WTC11 (cell line): ENCODE results near the gene OR4D10.

Experiments
- ELF4 ChIP-seq: sonication (generic); formaldehyde crosslinking; IDR thresholded peaks from 2 replicates; pipeline ENCODE4 v1.8.1; 2022; ENCODE audit warnings: low read depth, mild to moderate bottlenecking, moderate library complexity, missing genetic modification reagents
- ESRRA ChIP-seq: sonication (generic); formaldehyde crosslinking; IDR thresholded peaks from 2 replicates; pipeline ENCODE4 v1.8.1; 2022; ENCODE audit warnings: mild to moderate bottlenecking, missing genetic modification reagents, borderline replicate concordance
- ETV6 ChIP-seq: sonication (generic); formaldehyde crosslinking; IDR thresholded peaks from 2 replicates; pipeline ENCODE4 v1.8.1; 2022; ENCODE audit warnings: mild to moderate bottlenecking, missing genetic modification reagents
- FOXJ3 ChIP-seq: sonication (generic); formaldehyde crosslinking; IDR thresholded peaks from 2 replicates; pipeline ENCODE4 v1.9.0; 2021; ENCODE audit warnings: missing genetic modification reagents, mild to moderate bottlenecking, borderline replicate concordance
- KAT7 ChIP-seq: sonication (generic); formaldehyde crosslinking; IDR thresholded peaks from 2 replicates; pipeline ENCODE4 v1.8.1; 2023; ENCODE audit warnings: missing genetic modification reagents, mild to moderate bottlenecking, borderline replicate concordance
- NFE2L1 ChIP-seq: sonication (generic); formaldehyde crosslinking; IDR thresholded peaks from 2 replicates; pipeline ENCODE4 v1.8.1; 2023; ENCODE audit warnings: missing genetic modification reagents
- NR3C1 ChIP-seq: sonication (generic); formaldehyde crosslinking; conservative IDR thresholded peaks from 2 replicates; pipeline ENCODE4 v1.8.1; 2023; ENCODE audit warnings: low read depth, mild to moderate bottlenecking, missing genetic modification reagents
- SP1 ChIP-seq: sonication (generic); formaldehyde crosslinking; conservative IDR thresholded peaks from 2 replicates; pipeline ENCODE4 v1.8.1; 2022; ENCODE audit warnings: missing genetic modification reagents
- TCF7 ChIP-seq: sonication (generic); formaldehyde crosslinking; IDR thresholded peaks from 2 replicates; pipeline ENCODE4 v1.8.0; 2022; ENCODE audit warnings: mild to moderate bottlenecking, low read depth, missing genetic modification reagents, moderate library complexity
- TP53 ChIP-seq: sonication (generic); formaldehyde crosslinking; IDR thresholded peaks from 2 replicates; pipeline ENCODE4 v1.8.1; 2023; ENCODE audit warnings: mild to moderate bottlenecking, missing genetic modification reagents
- ZNF121 ChIP-seq: sonication (generic); formaldehyde crosslinking; IDR thresholded peaks from 2 replicates; pipeline ENCODE4 v1.8.0; 2023; ENCODE audit warnings: missing genetic modification reagents
- TF ChIP-seq, protein P1 (sequence below): fragments of 200-600 bp; IDR thresholded peaks from 2 replicates; pipeline ENCODE4 v1.8.0; 2022; ENCODE audit warnings: antibody characterized with exemption
- TF ChIP-seq, protein P2 (sequence below): sonication (generic); formaldehyde crosslinking; IDR thresholded peaks from 2 replicates; pipeline ENCODE4 v1.8.0; 2022; ENCODE audit warnings: missing genetic modification reagents
- TF ChIP-seq, protein P3 (sequence below): sonication (generic); formaldehyde crosslinking; IDR thresholded peaks from 2 replicates; pipeline ENCODE4 v1.8.0; 2022; ENCODE audit warnings: mild to moderate bottlenecking, missing genetic modification reagents

DNA sequence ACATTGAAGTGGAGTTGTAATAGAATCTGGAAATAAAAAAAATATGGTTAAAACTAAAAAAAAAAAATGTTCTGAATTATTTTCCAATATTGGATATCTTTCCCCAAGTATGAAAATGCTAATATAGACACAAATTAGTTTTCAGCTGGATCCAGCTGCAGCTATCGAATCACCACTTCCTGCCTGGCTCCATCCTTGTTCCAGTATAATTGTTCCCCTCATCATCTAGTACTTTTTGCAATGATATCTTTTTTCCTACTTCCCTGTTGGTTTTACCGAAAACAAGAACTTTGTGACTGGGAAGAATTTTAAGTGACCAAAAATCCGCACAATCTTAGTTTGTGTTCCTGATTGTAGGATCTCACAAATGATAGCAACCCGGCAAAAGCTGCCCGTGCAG lies 47.6 kb downstream of the OR4D10 start:
- TF ChIP-seq, protein P1, sequence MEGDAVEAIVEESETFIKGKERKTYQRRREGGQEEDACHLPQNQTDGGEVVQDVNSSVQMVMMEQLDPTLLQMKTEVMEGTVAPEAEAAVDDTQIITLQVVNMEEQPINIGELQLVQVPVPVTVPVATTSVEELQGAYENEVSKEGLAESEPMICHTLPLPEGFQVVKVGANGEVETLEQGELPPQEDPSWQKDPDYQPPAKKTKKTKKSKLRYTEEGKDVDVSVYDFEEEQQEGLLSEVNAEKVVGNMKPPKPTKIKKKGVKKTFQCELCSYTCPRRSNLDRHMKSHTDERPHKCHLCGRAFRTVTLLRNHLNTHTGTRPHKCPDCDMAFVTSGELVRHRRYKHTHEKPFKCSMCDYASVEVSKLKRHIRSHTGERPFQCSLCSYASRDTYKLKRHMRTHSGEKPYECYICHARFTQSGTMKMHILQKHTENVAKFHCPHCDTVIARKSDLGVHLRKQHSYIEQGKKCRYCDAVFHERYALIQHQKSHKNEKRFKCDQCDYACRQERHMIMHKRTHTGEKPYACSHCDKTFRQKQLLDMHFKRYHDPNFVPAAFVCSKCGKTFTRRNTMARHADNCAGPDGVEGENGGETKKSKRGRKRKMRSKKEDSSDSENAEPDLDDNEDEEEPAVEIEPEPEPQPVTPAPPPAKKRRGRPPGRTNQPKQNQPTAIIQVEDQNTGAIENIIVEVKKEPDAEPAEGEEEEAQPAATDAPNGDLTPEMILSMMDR: no peak
- TF ChIP-seq ZNF121 (no peak), TP53 (CRISPR knock-in tag) (no peak), NFE2L1 (CRISPR knock-in tag) (no peak), ESRRA (no peak), KAT7 (no peak), NR3C1 (CRISPR knock-in tag) (no peak), TCF7 (no peak), FOXJ3 (CRISPR knock-in tag) (no peak), ETV6 (CRISPR knock-in tag) (no peak), ELF4 (CRISPR knock-in tag) (no peak), SP1 (CRISPR knock-in tag) (no peak)
- TF ChIP-seq, protein P2, sequence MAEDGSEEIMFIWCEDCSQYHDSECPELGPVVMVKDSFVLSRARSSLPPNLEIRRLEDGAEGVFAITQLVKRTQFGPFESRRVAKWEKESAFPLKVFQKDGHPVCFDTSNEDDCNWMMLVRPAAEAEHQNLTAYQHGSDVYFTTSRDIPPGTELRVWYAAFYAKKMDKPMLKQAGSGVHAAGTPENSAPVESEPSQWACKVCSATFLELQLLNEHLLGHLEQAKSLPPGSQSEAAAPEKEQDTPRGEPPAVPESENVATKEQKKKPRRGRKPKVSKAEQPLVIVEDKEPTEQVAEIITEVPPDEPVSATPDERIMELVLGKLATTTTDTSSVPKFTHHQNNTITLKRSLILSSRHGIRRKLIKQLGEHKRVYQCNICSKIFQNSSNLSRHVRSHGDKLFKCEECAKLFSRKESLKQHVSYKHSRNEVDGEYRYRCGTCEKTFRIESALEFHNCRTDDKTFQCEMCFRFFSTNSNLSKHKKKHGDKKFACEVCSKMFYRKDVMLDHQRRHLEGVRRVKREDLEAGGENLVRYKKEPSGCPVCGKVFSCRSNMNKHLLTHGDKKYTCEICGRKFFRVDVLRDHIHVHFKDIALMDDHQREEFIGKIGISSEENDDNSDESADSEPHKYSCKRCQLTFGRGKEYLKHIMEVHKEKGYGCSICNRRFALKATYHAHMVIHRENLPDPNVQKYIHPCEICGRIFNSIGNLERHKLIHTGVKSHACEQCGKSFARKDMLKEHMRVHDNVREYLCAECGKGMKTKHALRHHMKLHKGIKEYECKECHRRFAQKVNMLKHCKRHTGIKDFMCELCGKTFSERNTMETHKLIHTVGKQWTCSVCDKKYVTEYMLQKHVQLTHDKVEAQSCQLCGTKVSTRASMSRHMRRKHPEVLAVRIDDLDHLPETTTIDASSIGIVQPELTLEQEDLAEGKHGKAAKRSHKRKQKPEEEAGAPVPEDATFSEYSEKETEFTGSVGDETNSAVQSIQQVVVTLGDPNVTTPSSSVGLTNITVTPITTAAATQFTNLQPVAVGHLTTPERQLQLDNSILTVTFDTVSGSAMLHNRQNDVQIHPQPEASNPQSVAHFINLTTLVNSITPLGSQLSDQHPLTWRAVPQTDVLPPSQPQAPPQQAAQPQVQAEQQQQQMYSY (CRISPR knock-in tag): no peak
- TF ChIP-seq, protein P3, sequence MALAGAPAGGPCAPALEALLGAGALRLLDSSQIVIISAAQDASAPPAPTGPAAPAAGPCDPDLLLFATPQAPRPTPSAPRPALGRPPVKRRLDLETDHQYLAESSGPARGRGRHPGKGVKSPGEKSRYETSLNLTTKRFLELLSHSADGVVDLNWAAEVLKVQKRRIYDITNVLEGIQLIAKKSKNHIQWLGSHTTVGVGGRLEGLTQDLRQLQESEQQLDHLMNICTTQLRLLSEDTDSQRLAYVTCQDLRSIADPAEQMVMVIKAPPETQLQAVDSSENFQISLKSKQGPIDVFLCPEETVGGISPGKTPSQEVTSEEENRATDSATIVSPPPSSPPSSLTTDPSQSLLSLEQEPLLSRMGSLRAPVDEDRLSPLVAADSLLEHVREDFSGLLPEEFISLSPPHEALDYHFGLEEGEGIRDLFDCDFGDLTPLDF (CRISPR knock-in tag): no peak
